Retinal pigment epithelial cell (primary cell): ENCODE results near the gene C1orf146.
"Not testable (repeated sequence)": the region's sequence is repeated elsewhere in the genome, so short reads cannot be mapped to it uniquely, and the experiment has no call there.

Experiments used
- DNase-seq: peaks from one replicate; pipeline ENCODE4 v3.0.0-alpha.2; 2010; ENCODE audit warnings: low read depth
- H3K4me3 ChIP-seq: 2 replicates; pipeline ENCODE4 v1.5.1; 2011; ENCODE audit warnings: mild to moderate bottlenecking, low read length, control low read depth, moderate library complexity
- TF ChIP-seq, protein P1 (sequence below): conservative IDR thresholded peaks from 2 replicates; pipeline ENCODE4 v1.5.1; 2011; ENCODE audit warnings: low read depth, low read length, control low read depth, inconsistent platforms

C1orf146 gene

GRCh38 chr1:92218559-92218958 lies 844 bp downstream of the C1orf146 start:
- TF ChIP-seq, protein P1, sequence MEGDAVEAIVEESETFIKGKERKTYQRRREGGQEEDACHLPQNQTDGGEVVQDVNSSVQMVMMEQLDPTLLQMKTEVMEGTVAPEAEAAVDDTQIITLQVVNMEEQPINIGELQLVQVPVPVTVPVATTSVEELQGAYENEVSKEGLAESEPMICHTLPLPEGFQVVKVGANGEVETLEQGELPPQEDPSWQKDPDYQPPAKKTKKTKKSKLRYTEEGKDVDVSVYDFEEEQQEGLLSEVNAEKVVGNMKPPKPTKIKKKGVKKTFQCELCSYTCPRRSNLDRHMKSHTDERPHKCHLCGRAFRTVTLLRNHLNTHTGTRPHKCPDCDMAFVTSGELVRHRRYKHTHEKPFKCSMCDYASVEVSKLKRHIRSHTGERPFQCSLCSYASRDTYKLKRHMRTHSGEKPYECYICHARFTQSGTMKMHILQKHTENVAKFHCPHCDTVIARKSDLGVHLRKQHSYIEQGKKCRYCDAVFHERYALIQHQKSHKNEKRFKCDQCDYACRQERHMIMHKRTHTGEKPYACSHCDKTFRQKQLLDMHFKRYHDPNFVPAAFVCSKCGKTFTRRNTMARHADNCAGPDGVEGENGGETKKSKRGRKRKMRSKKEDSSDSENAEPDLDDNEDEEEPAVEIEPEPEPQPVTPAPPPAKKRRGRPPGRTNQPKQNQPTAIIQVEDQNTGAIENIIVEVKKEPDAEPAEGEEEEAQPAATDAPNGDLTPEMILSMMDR = no peak
- no peak overlapping the region for H3K4me3 ChIP-seq
- DNase-seq = no peak

GRCh38 chr1:92219028-92219427 lies 1.3 kb downstream of the C1orf146 start:
- TF ChIP-seq, protein P1 = no peak
- DNase-seq = no peak
- H3K4me3 ChIP-seq = no peak overlapping the region

DNA sequence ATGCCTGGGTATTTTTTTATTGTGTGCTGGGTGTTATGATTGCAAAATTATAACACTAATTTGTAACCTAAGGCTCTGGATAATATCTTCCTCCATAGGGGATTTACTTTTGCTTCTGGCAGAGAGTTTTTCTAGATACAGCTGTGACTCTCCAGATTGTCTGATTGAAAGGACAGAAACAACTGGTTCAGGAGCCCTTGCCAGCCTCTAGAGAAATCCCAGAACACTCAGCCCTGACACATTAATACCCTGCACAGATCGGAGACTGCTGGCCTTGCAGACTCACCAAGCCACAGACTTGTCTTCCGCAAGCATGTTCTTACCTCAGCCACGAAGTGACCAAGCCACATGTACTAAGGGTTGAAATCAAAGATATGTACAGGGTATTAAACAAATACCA lies 10.7 kb downstream of the C1orf146 start:
- DNase-seq = no peak

GRCh38 chr1:92230736-92231135 lies 13.0 kb downstream of the C1orf146 start:
- TF ChIP-seq, protein P1 = no peak
- no peak for DNase-seq
- H3K4me3 ChIP-seq = no peak overlapping the region

More for the DNA sequence above, 10.7 kb downstream of the C1orf146 start:
- H3K4me3 ChIP-seq = no peak overlapping the region
- TF ChIP-seq, protein P1 = no peak

DNA sequence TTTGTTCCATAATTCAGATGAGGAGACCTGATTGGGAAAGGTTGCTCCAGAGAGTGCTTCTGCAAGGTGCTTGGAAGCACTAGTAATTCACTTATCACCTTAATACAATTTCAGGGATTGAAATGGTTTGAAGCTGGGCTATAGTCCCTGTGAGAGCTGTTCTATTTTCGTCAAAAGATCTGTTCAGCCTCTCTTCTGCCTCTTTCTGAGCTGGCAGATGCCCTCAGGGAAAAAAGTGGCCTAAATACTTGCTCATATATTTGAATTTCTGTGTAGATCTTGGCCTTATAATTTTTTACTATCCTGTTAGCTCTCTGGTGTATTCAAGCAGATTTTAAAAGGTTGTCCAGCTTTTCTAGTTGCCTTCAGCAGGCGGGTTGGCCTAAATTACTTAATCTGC lies 22.3 kb downstream of the C1orf146 start:
- no peak for DNase-seq
- TF ChIP-seq, protein P1 = no peak
- H3K4me3 ChIP-seq = no peak overlapping the region

- no peak for DNase-seq
- TF ChIP-seq, protein P1 = no peak
- no peak overlapping the region for H3K4me3 ChIP-seq
These were observed 26.7 kb downstream of the C1orf146 start for GRCh38 chr1:92244376-92244775.

DNA sequence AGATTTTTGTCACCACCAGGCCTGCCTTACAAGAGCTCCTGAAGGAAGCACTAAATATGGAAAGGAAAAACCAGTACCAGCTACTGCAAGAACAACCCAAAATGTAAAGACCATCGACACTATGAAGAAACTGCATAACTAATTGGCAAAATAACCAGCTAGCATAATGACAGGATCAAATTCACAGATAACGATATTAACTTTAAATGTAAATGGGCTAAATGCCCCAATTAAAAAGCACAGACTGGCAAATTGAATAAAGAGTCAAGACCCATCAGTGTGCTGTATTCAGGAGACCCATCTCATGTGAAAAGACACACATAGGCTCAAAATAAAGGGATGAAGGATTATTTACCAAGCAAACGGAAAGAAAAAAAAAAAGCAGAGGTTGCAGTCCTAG lies 37.0 kb downstream of the C1orf146 start:
- not testable (repeated sequence) for H3K4me3 ChIP-seq, DNase-seq

DNA sequence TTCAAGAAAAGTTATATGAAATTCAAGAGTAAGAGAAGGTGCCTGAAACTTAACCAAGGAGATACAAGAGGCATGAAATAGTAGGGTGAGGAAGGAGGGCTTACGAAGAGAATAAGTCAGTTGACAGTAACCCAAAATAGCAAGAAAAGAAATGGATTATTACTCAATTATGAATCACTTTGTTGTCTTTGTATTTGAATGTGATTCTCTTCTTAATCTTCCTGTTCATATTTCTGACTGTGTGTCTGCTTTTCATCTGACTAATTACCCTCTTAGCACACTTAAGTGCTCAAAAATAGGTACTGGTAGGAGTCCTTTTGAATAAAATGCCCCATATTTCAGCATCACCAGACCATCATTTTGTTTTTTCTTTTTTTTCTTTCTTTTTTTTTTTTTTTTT lies 41.6 kb downstream of the C1orf146 start:
- DNase-seq = no peak

More for the DNA sequence above, 41.6 kb downstream of the C1orf146 start:
- H3K4me3 ChIP-seq = no peak overlapping the region
- TF ChIP-seq, protein P1 = no peak
